ENCODE data around the gene USP49.
A peak's percentile ranks its signal among the peaks of the same experiment; 100 is the strongest.

USP49 gene

GRCh38 chr6:41885930-41886329 lies 9.2 kb downstream of the USP49 start:
- TF ChIP-seq CTCF (conservative IDR thresholded peaks at IDR 0.05; ENCODE audit: low read length) = no peak
- H3K4me3 ChIP-seq (ENCODE audit: low read length) = no peak overlapping the region
- no peak for DNase-seq (ENCODE audit: low read depth)

- no peak for TF ChIP-seq CTCF (conservative IDR thresholded peaks at IDR 0.05; ENCODE audit: low read length)
These were observed 10.2 kb downstream of the USP49 start for GRCh38 chr6:41884957-41885356.

GRCh38 chr6:41881506-41881905 lies 13.7 kb downstream of the USP49 start:
- DNase-seq (ENCODE audit: low read depth) = no peak
- no peak for TF ChIP-seq CTCF (conservative IDR thresholded peaks at IDR 0.05; ENCODE audit: low read length)
- H3K4me3 ChIP-seq (ENCODE audit: low read length) = no peak overlapping the region

More at GRCh38 chr6:41884957-41885356, 10.2 kb downstream of the USP49 start:
- no peak overlapping the region for H3K4me3 ChIP-seq (ENCODE audit: low read length)
- no peak for DNase-seq (ENCODE audit: low read depth)

- TF ChIP-seq CTCF (conservative IDR thresholded peaks at IDR 0.05; ENCODE audit: low read length) = no peak
- DNase-seq (ENCODE audit: low read depth) = peak; percentile 90
- no peak overlapping the region for H3K4me3 ChIP-seq (ENCODE audit: low read length)
These were observed 16.2 kb downstream of the USP49 start for GRCh38 chr6:41878961-41879405.

GRCh38 chr6:41878246-41878645 lies 16.9 kb downstream of the USP49 start:
- no peak for TF ChIP-seq CTCF (conservative IDR thresholded peaks at IDR 0.05; ENCODE audit: low read length)
- no peak overlapping the region for H3K4me3 ChIP-seq (ENCODE audit: low read length)
- DNase-seq (ENCODE audit: low read depth) = peak; percentile 74

- DNase-seq (ENCODE audit: low read depth) = no peak
- no peak overlapping the region for H3K4me3 ChIP-seq (ENCODE audit: low read length)
- TF ChIP-seq CTCF (conservative IDR thresholded peaks at IDR 0.05; ENCODE audit: low read length) = no peak
These were observed 18.0 kb downstream of the USP49 start for GRCh38 chr6:41877051-41877680.

GRCh38 chr6:41874741-41875140 lies 20.4 kb downstream of the USP49 start:
- no peak for DNase-seq (ENCODE audit: low read depth)
- TF ChIP-seq CTCF (conservative IDR thresholded peaks at IDR 0.05; ENCODE audit: low read length) = no peak
- H3K4me3 ChIP-seq (ENCODE audit: low read length) = no peak overlapping the region

All from AG10803 (cell line).